ENCODE data around the gene PPP1R37.

Gene PPP1R37

GRCh38 chr19:45138303-45138751 lies 45.3 kb downstream of the PPP1R37 start:
- no peak for DNase-seq (ENCODE audit: low spot score)

- DNase-seq (ENCODE audit: low spot score), result no peak
Measured at GRCh38 chr19:45139286-45140143, 46.5 kb downstream of the PPP1R37 start.

DNA sequence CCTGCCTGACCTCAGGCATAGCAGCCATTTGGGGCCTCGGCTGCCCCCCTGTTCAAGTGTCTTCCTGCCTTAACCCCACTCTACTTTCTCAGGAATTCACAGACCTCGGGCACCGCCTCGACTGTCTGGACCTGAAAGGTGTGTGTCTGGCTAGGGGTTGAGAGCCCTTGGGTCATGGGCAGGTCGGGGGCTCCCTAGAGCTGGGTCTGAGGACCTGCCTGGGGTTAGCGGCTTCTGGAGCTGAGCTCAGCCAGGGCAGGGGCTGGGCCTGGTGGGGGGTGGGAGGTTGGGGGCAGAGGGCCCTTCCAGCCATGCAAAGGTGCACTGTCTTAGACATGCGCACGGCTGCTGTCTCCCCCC lies 47.1 kb downstream of the PPP1R37 start:
- no peak for DNase-seq (ENCODE audit: low spot score)

DNA sequence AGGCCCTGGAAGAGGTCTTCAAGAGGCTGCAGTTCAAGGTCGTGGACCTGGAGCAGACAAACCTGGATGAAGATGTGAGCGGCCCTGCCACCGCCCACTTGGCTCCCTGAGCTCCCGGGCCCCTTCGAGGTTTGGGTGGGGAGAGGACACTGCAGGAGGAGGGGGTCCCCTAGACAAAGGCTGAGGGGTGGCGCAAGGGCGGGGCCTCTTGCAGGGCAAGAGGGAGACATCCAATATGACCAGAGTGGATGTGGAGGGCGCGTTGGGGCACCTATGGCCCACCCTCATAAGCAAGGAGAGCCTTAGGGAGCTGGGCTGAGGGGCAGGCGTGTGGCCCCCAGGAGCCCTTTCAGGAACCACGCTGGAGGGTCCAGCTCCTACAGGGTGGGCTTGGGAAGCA lies 47.6 kb downstream of the PPP1R37 start:
- DNase-seq (ENCODE audit: low spot score), result no peak

- no peak for DNase-seq (ENCODE audit: low spot score)
Measured at GRCh38 chr19:45141203-45141900, 48.4 kb downstream of the PPP1R37 start.

DNA sequence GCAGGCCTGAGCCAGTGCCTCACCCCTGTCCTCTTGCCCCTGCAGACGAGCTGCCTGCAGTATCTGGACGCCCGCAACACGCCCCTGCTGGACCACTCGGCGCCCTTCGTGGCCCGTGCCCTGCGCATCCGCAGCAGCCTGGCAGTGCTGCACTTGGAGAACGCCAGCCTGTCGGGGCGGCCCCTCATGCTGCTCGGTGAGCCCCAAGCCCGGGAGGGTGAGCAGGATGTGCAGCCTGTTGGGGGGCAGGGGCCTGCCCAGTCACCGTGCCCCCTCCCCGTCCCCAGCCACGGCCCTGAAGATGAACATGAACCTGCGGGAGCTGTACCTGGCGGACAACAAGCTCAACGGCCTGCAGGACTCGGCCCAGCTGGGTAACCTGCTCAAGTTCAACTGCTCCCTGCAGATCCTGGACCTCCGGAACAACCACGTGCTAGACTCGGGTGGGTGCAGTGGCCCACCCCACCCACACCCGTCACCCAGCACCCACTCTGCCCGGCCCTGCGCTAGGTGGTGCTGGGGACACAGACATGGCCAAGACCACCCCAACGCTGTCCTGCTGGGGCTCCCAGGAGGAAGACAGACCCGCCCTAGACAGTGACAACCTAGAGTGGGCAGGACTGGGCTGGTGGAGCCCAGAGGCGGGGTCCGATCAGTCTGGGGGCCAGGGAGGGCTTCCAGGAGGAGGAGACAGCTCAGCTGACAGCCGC lies 49.2 kb downstream of the PPP1R37 start:
- no peak for DNase-seq (ENCODE audit: low spot score)

DNA sequence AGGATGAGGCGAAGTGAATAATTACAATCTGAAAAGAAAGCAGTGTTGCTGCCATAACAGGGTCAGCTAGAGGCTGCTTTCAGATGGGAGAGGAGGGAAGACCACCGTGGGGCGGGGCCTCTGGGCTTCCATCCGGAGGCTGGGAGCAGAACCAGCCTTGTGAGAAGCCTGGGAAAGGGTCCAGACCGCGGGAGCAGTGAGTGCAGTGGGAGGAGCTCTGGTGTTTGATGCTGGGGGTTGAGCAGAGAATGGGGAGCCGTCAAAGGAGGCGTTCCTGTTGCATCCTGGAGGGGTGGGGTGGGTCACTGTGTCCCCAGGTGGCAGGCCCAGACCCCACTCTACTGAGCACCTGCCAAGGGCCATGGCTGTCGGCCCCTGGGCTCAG lies 49.7 kb downstream of the PPP1R37 start:
- no peak for DNase-seq (ENCODE audit: low spot score)

GRCh38 chr19:45144431-45145269 lies 51.7 kb downstream of the PPP1R37 start:
- no peak for DNase-seq (ENCODE audit: low spot score)

DNA sequence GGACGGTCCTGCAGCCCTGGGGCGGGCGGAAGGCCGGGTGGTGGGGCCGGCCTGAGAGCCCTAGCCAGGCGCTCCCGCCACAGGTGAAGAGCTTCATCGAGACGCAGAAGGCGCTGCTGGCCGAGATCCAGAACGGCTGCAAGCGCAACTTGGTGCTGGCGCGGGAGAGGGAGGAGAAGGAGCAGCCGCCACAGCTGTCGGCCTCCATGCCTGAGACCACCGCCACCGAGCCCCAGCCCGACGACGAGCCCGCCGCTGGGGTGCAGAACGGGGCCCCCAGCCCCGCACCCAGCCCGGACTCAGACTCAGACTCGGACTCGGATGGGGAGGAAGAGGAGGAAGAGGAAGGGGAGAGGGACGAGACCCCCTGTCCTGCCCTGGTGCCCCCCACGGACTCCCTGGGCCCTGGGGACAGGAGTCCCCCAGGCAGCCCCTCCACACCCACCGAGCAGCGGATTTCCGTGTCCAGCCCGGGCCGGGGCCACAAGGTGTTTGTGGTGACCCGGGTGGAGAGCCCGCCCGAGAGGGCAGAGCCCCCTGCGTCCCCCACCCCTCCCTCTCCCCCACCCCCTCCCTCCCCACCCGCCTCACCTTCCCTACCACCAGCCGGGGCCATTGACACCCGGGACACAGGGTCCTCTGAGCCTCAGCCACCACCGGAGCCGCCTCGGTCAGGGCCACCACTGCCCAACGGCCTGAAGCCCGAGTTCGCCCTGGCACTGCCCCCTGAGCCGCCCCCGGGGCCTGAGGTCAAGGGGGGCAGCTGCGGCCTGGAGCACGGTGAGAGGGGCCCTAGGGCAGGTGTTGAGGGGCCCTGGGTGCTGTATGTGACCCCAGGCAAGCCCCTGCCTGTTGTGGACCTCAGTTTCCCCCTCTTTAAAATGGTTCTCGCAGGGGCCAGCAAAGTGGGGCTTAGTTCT lies 52.6 kb downstream of the PPP1R37 start:
- DNase-seq (ENCODE audit: low spot score), result no peak

DNA sequence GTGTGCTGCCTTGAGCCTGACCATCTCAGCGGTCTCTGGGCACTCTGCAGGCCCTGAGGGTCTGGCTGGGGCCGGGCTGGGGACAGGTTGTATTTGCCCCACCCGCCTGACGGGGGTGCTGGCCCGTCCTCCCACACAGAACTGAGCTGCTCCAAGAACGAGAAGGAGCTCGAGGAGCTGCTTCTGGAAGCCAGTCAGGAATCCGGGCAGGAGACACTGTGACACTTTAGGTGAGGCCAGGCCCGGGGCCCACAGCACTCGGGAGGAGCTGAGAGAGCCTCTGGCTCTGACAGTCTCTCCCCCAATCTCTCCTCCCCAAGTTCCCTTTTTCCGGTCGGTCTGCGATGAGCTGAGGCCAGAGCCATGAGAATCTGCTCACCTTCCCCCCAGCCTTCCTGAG lies 53.3 kb downstream of the PPP1R37 start:
- no peak for DNase-seq (ENCODE audit: low spot score)

- no peak for DNase-seq (ENCODE audit: low spot score)
Measured at GRCh38 chr19:45146741-45147205, 53.8 kb downstream of the PPP1R37 start.

DNA sequence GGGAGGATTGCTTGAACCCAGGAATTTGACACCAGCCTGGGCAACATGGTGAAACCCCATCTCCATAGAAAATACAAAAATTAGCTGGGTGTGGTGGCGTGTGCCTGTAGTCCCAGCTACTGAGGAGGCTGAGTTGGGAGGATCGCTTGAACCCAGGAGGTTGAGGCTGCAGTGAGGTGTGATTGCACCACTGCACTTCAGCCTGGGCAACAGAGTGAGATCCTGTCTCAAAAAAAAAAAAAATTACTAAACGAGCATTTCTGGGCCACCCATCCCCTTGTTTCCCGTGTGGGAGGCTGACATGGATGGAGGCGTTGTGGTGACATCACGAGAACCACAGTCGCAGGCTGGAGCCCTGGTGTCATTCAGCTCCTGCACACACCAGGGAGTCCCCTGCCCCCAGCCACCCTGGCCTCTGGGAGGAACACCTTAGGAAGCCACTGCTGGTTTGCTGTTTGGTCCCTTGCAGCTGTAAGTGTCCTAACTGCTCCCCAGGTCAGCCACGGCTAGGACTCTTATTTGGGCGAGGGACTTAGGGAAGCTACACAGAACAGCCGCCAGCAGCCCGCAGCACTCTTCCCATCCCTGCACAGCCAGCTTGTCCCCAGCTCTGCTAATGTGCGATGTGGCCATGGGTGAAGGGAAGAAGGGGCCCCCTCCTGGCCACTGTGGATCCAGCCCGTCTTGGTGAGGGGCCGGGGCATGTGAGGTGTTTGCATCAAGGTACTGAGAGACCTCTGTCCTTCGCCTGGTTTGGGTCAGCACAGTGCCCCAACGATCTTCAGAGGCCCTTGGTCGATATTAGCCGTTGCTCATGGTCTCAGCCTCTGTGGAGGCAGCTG lies 55.1 kb downstream of the PPP1R37 start:
- no peak for DNase-seq (ENCODE audit: low spot score)

DNA sequence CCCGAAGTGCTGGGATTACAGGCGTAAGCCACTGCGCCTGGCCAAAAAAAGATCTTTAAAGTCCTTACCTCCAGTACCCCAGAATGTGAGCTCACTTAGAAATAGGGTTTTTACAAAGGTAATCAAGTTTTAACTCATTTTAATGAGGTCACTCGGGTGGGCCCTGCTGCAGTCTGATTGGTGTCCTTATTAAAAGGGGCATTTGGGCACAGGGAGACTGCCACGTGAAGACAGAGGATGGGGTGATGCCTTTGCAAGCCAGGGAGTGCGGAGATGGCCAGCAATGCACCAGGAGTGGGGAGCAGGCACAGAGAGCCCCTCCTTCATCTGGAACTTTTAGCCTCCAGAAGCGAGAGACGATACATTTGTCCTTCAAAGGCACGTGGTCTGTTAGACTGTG lies 56.1 kb downstream of the PPP1R37 start:
- DNase-seq (ENCODE audit: low spot score), result no peak

- no peak for DNase-seq (ENCODE audit: low spot score)
Measured at GRCh38 chr19:45150180-45150579, 57.2 kb downstream of the PPP1R37 start.

DNA sequence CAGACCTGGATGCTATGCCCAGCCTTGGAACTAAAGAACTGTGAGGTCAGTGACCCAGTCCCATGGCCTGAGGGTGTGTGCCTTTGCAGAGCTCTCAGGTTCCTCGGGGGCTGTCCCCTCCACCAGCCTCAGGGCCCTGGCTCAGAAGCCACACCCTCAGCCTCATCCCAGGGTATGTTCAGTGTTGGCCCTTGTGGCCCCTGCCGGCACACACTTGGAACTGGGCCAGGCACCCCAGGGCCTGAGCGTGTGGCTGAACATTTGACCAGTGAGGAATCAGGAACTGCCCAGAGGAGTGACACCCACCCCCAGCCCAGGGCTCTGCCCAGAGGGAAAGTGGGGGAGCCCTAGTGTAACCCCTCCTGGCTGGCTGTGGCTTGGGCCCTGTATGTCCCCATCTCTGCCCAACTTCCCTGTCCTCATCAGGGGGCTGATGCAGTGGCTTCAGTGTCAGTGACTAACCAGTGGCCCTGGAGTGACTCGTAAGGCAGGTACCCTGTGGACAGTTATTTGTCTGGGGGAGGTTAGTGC lies 57.8 kb downstream of the PPP1R37 start:
- DNase-seq (ENCODE audit: low spot score), result no peak

DNA sequence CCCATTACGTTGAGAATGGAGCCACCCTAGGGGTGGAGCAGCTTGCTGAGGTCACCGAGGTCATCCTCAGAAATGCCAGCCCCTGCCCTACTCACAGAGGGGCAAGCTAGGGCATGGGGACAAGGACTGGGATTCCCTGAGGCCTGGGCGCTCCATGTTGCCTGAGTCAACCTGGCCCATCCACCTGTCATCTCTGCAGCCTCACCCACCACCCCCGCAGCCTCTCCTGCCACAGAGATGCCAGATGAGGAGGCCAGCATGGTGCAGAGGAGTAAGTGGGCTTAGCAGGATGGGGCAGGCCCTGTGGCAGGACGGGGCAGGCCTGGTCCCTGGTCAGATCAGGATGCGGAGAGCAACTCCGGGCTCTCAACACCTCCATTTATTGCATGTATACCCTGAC lies 58.3 kb downstream of the PPP1R37 start:
- DNase-seq (ENCODE audit: low spot score), result no peak

DNA sequence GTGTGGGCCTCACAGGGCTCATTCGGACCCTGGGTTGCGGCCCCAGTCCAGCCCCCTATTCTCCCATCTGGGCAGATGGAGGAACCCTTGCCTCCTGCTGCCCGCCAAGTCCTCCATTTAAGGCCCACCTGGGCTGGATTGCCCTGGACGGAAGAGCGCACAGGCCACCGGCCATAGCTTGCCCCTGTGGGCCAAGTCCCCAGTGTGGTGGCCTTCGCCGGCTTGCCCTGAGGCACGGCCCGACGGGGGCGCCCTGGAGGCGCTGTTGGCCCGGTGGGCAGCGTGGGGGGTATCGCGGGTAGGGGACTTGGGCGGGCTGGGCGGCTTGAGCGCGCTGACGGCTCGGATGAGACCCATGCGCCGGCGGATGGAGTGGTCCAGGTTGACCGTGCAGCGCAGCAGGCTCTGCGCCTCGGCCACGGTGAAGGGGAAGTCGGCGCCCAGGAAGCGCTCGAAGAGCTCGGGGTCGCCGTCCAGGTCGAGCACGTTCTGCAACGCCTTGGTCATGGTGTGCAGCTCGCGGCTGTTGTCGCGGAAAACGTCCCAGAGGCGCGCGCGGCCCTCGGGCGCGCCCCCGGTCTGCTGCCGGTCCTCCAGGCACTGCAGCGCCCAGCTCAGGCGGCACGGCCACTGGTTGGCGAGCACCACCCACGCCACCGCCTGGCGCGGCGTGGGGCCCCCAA lies 59.0 kb downstream of the PPP1R37 start:
- no peak for DNase-seq (ENCODE audit: low spot score)

- DNase-seq (ENCODE audit: low spot score), result no peak
Measured at GRCh38 chr19:45152504-45153338, 59.7 kb downstream of the PPP1R37 start.

Measured in pons (tissue), 1 donor.